Daoy (cell line): ENCODE results near the gene DRAP1. TPM values are rescaled to one million over a fixed set of nuclear protein-coding genes. Genes with fewer than 3 reads are reported as not detected.

ENCODE experiments used
- DNase-seq: peaks from one replicate; pipeline ENCODE4 v3.0.0-alpha.2; 2015; ENCODE audit warnings: low read depth
- total RNA-seq: library from RNA; depleted of rRNA; stranded (reverse); fragments of >200 nt; shearing (Covaris generic); gene quantifications from 2 replicates; pipeline ENCODE4 v1.2.3, GENCODE V29; 2014

Gene DRAP1
- total RNA-seq, 1 experiment from 2014 or later = 267 TPM

DNA sequence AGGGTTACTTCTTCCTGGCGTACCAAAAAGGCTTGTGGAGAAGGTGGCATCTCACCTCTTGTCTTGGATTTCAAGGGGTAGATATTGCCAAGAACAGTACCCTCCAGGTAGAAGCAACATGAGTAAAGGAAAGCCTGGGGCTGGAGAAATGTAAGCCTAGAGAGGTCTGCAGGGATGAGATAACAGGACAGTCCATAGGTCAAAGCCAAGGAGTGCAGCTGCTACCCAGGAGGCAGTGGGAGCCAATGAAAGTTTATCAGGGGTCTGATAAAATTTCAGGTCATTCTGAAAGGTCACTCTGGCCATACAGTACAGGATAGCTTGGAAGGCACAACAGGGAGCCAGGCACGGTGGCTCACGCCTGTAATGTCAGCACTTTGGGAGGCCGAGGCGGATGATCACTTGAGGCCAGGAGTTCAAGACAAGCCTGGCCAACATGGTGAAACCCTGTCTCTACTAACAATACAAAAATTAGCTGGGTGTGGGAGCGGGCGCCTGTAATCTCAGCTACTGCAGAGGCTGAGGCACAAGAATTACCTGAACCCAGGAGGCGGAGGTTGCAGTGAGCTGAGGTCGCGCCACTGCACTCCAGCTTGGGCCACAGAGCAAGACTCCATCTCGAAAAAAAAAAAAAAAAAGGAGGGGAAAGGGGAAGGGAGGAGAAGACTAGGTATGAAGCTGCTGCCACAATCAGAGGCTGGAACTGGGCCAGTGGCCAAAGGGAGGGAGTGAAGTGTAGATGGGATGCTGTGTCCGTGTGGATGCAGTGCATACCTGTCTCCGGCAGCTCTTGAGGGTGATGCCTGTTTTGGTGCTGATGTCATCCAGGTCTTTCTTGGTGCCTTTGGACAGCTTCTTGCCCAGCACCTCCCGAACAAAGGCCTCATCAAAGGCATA, 32.2 kb upstream of the DRAP1 start:
- DNase-seq = no peak

DNA sequence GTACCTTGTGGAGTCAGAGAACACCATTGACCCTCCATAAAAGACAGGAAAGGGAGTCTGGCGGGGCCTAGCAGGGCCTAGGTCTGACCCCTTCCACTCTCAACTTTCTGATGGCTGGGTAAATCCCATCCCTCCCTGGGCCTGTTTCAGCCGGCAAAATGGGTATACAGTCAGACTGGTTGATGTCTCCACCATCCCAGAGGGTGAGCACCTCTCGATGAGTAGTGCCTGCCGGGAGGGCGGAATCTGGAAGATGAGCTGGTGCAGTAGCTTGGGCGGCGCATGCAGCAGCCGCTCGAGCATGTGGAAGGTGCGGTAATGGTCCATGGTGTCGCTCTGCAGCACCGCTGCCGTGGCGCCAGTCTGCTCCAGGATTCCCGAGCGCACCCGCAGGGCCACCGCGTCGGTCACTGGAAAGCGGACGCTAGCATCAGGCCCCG, 31.5 kb upstream of the DRAP1 start:
- no peak for DNase-seq

DNA sequence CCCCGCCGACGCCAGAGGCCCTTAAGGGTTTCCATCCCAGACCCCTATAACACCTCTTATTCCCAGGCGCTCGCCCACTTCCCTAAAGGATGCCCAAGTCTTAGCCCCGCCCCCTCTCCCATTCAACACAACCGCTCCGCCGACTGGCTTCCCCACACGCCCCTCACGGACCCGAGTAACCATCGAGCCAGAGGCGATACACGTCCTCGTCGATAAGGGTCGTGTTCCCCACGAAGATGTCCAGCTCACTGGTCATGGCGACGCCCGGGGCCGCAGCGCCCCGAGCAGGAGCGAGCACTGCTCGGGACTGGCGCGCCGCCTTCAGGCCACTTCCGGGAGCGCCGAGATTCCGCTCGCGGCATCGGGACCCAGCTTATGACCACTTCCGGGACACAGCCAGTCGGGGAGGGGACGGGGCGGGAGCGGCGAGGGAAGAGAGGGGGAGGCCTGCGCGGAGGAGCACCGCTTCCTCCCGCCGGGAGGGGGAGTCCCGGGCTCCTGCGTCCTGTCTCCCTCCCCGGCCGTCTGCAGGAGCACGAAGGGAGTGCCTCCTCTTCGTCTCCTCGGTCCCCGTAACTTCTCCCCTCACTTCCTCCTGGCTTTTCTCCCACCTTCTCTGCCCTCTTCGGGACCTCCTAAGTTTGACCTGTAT, 30.9 kb upstream of the DRAP1 start, which contains the start of gene FIBP:
FIBP (minus strand) TSS at position 309 of the 652 bp plus-strand sequence; CDS start at position 256, 53 bp downstream.
- peak; percentile 98 for DNase-seq

DNA sequence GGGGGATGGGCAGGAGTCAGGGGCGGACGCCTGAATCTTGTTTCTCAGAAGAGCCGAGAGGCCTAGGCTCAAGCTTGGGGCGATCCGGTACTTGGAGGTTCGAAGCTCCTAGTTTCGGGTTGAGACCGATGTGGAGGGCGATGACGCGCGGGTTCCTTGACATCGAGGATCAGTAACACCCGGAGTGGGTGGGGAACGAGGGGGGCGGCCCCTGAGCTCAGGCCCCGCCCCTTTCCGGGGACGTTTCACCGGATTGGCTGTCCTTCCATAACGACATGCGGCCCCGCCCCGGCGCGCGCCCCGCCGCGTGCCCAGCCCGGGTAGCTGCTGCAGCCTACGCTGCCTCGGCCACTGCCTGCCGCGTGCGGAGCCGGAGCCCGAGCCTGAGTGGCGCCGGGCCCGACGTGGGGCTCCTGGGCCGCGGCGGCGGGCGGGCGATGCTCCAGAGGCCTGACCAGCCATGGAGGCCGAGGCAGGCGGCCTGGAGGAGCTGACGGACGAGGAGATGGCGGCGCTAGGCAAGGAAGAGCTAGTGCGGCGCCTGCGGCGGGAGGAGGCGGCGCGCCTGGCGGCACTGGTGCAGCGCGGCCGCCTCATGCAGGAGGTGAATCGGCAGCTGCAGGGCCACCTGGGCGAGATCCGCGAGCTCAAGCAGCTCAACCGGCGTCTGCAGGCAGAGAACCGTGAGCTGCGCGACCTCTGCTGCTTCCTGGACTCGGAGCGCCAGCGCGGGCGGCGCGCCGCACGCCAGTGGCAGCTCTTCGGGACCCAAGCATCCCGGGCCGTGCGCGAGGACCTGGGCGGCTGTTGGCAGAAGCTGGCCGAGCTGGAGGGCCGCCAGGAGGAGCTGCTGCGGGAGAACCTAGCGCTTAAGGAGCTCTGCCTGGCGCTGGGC, 28.7 kb upstream of the DRAP1 start, which contains the start of gene CCDC85B:
CCDC85B (plus strand) TSS at position 350 of the 895 bp plus-strand sequence; CDS start at position 461, 111 bp downstream.
- peak; percentile 98 for DNase-seq

DNA sequence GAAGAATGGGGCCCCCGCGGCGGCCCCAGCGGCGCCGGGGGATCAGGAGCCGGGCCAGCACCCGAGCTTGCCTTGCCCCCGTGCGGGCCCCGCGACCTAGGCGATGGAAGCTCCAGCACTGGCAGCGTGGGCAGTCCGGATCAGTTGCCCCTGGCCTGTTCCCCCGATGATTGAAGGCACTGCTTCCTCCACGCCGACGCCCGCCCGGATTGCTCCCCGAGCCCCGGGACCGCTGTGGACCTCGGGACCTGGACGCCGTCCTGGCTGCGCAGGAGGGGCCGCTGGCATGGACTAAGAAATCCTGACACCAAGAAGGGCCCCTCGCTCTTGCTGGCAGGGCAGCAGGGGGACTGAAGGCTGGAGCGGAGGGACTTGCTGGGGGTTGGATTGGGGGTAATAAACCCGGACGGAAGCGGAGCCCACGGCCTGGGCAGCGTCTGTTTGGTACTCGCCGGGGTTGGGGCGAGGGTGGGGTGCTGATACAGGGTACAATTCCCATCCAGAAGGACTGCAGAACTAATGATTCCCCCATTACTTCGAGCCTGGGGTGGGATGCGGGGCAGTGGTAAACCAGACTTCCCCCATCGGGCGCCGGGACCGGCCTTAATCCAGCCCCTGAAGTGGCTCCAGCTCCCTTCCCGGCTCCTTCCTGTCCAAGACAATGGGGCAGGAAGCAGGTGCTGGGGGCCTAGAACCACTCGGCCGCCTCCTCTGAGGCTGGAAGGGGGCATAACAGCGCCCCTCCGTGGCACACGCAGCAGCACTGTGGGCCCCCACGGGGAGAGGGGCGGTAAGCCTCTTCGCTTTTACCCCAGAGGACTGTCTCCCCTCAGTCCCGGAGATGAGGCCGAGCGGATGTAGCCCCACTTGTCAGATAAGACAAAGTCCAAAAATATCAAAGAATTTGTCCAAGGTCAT, 27.7 kb upstream of the DRAP1 start:
- DNase-seq = peak; percentile 76

DNA sequence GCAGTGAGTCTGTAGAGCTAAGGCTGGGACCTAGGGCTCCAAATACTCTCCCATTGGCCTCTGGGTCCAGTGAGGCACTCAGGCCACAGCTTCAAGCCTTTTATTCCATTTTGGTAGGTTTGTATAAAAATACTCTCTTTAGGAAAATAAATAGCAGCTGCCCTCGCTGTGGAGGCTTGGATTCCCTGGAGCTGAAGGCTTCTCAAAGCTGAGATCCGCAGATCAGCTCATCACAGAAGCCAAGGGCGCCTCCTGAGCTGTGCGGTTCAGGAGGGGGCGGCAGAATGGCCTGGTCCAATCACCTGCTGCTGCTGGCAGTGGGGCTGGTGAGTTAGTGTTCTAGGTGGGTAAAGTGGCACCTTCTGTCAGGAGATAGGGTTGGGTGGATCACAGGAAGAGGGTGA, 27.1 kb upstream of the DRAP1 start:
- peak; percentile 51 for DNase-seq

DNA sequence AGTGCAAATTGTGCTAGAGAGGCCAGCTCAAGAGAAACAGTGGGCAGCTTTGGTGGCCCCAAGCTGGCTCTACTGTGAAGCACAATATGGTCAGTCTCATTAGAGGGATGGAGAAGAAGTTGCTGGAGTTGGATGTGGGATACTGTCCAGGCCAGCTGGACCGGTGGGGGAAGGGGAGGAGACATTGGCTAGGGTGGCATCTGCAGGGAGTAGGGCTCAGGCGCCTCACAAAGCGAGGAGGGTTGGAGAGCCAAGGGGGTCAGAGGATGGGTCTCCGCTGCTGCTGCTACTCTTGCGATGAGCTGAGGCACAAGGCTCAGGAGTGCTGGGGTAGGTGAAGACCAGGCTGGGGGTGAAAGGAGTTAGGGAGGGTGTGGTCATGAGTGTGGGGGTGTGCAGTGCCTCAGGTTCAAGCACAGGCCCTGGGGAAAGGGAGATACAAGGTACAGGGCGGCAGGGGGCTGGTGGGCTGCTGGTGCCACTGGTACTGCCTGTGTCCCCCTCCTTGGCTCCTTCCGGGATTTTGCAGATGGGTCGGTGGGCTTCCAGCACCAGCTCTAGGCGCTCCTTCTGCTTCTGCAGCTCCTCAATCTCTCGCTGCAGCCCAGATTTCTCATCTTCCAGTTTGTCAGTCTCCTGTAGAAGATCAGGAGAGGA, 26.4 kb upstream of the DRAP1 start:
- DNase-seq = peak; percentile 33

DNA sequence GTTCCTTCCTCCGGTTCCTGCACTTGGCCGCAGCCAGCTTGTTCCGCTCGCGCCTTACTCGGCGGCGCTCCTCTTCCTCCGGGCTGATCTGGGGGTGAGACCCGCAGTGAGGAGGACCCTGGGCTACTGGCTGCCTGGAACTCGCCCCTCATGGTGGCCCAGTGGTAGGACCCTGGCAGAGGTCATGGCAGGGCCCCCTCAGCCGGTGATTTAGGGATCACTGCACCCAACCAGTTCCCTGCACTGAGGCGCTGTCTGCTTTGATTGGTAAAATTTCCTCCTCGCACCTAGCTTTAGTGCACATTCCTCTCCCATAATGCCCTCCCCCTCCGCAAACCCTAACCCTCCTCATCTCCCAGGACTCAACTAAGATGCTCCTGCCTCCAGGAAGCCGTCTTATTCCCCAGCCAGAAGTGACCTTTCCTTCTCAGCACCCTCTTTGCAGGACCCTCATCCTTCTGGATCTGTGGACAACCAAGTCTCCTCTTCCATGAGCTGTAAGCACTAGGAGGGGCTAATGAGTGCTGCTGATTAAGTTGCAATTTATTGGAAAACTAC, 25.1 kb upstream of the DRAP1 start:
- DNase-seq = peak; percentile 41

DNA sequence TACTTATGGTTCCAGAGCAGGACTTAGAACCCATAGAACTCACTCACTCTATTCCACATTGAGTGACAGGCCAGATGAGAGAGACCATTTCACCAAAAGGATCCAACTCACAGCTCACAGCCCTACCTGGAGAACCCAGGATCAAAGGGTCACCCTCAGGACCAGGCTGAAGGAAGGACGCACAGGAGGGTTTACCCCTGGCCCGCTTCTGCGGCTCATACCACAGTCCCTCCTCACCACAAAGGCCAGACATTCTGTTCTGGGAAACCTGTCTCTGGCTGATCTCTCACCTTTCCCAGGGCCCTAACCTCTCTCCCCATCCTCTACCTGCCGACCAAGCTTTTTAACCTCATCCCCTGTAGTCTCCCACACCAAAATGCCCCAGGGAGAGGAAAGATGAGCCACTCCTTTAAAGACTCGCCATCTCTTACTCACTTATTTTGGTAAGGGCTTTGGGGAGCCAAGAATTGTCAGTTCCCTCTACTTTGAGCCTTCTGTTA, 23.7 kb upstream of the DRAP1 start:
- peak; percentile 23 for DNase-seq

DNA sequence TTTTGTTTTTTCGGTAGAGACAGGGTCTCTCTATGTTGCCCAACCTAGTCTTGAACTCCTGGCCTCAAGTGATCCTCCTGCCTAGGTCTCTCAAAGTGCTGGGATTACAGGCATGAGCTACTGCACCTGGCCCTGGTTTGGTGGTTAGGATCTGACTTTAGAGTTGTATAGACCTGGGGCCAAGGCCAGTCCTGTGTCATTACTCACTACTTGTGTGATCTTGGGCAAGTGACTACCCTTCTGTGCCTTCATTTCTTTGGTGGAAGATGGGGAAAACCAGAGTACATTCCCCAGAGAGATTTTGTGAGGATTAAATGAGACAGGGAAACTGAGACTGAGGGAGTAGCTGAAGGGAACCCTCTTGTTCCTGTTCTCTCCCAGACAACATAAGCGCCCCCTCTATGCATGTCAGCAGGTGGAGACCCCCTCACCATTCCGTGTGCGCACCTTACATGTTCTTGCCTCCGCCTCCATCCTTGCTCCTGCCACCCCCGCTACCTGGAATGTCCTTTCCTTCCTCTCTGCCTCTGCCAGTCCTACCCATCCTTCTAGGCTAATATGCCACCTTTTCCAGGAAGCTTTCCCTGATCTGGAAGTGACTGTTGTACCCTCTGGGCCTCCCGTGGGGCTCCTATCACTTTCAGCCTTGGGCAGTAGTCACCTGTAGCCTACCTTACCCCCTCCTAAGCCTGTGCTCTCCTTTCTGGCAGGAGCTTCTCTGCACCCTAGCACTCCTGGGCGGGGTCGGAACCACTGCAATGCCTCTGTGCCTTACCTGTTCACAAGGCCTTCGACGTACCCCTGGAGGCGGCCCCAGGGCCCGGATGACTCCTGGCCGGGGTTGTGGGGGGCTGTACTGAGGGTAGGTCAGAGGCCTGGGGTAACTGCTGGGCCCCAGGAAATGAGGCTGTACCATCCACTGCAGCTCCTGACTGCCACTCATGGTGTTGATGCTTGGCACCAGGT, 22.9 kb upstream of the DRAP1 start:
- no peak for DNase-seq

DNA sequence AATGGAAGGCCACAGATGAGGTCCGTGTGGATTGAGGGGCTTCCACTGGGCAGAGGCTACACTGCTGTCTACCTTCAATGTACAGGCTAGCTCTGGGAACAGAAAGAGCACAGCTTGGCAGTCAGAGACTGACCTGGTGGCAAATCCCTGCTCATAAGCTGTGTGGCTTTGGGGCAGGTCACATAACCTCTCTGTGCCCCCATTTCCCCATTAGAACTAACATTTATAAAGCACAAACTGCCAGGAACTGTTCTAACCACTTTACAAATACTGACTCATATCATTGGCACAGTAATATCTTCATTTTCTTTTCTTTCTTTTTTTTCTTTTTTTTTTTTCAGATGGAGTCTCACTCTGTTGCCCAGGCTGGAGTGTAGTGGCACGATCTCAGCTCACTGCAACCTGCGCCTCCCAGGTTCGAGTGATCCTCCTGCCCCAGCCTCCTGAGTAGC, 22.2 kb upstream of the DRAP1 start:
- no peak for DNase-seq

DNA sequence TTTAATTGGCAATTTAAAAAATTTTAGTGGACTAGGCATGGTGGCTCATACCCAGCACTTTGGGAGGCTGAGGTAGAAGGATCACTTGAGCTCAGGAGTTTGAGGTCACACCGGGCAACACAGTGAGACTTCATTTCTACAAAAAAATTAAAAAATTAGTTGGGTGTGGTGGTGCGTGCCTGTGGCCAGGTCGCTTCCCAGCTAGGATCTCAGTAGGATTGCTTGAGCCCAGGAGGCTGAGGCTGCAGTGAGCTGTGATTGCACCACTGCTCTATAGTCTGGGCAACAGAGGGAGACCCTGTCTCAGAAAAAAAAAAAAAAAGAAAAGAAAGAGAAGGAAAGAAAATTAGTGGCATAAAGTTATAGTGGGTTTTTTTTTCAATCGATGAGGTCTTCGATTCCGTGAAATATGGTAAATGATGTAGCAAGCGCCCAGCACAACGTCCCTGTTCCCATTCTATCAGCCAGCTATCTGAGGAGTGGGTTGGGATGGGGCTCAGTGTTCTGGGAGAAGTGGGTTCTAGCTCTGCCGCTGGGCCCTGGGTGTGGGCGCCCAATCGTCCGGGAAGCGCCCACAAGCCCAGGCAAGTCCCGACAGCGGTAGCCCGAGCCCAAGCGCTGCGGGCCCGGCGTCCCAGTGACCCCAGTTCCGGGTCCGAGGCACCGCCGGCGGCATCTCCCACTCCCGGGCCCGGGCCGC, 20.4 kb upstream of the DRAP1 start:
- no peak for DNase-seq

DNA sequence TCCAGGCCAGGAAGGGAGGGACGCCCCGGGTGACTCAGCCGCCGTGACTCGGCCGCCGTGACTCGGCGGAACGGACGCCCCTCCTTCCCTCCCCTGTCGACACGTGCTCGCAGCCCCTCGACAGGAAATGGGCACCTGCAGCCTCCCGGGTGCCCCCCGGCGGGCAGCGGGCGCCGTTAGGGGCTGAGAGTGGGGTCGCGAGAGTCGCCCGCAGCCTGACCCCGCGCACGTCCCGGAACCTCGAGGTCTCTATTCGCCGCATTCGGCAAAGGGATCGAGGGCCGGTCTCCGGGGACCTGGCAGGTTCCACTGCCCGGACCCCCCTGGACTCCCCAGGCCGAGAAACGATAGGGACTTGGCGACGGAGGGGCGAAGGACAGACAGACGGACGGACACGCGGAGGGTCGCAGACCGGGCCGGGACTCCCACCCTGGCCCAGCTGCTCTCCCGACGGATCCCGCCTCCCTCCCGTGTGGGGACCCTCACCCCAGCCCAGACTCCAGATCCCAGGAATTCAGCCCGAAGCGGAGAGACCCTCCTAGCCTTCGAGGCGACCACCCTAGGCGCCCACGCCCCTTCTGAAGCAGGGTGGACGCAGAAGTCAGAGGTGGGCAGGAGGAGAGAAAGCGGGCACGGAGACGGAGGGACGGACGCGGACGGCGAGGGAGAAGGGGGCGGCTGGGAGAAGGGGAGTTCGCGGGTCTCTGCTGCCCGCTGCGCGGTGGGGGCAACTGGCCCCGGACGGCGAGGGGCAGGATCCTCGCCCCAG, 19.7 kb upstream of the DRAP1 start:
- DNase-seq = peak; percentile 96

DNA sequence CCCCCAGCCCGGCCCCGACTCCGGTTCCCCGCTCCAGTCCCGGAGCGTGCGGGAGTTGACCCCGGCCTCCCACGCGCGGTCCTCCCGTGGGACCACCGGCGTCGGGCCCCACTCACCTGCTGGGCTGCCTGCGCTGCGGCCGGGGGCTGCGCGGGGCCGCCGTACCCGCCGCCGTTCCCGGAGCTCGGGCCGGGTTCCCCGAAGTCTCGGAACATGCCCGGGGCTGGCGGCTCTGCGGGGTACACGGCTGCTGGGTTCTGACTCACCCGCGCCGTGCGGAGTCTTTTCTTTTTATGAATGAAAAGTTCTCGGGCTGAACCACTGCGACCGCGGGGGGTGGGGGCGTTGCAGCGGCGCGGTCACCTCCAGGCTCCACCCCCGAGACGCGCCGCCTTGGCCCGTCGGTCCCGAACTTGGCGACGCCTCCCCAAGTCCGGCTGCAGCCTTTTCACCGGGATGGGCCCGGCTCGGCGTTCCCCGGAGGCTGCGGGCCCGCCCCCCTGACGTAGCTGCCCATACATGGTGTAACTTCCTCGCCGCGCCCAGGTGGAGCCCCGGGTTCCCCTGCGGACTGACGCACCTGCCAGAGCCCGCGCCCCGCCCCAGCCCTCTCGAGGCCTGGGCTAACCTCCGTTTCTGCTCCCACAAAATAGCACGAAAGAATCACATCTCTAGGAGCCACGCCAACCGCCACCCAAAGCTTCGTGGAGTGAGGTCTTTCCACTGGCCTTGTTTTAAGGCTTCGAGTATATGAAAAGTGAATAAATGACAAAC, 18.9 kb upstream of the DRAP1 start, which contains the start of gene FOSL1:
FOSL1 (minus strand) TSS at position 264 of the 774 bp plus-strand sequence; CDS start at position 215, 49 bp downstream.
- peak; percentile 98 for DNase-seq

DNA sequence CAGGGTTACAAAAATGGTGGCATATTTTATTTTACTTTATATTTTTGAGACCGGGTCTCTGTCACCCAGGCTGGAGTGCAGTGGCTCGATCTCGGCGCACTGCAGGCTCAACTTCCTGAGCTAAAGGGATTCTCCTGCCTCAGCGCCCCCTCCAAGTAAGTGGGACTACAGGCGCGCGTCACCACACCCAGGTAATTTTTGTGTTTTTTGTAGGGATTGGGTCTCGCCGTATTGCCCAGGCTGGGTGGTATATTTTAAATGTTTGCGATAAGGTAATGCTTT, 18.4 kb upstream of the DRAP1 start:
- DNase-seq = no peak

DNA sequence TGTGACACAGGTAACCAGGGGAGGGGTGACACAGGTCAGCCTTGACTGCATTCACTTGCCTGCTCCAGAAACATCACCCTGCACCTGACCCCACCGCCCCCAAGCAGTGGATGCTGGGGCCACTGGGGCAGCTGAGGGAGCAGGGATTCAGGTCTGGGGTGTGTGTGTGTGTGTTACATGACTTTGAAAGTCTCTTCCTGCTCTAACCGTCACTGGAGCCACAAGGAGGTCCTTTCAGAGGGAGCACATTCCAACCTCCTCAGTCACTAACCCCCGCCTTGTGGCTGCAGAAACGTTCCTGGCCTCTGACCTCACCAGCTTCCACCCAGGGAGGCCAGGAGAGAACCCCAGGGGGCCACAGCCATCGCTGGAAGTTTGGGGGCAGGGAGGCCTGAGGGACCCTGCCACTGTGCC, 16.2 kb upstream of the DRAP1 start:
- DNase-seq = peak; percentile 96
